ENCODE data around the gene PSMC1. TPM values are rescaled to one million over a fixed set of nuclear protein-coding genes. Genes with fewer than 3 reads are reported as not detected.
"Not testable (repeated sequence)": the region's sequence is repeated elsewhere in the genome, so short reads cannot be mapped to it uniquely, and the experiment has no call there.

PSMC1 gene
- total RNA-seq (146 TPM), polyA plus RNA-seq (ENCODE audit: insufficient read depth in 1 of 8, insufficient read length in 8 of 8, low replicate concordance in 1 of 8) (100 to 1,000 TPM in 7 of 8 donors, 10 to 100 TPM in 1; 88.5 to 112 (median 106) TPM)
- long read RNA-seq, donor 1, full-length matches to known transcripts = 20 of 26 reads
- long read RNA-seq, donor 1, partial matches to known transcripts = 6 of 26 reads
- long read RNA-seq, donor 1, other reads (novel, unspliced or antisense) = 0 of 26 reads
- long read RNA-seq, donor 2, full-length matches to known transcripts = 4 of 4 reads
- long read RNA-seq, donor 2, partial matches to known transcripts = 0 of 4 reads
- long read RNA-seq, donor 2, other reads (novel, unspliced or antisense) = 0 of 4 reads
- long read RNA-seq, donor 3, full-length matches to known transcripts = 46 of 67 reads
- long read RNA-seq, donor 3, partial matches to known transcripts = 21 of 67 reads
- long read RNA-seq, donor 3, other reads (novel, unspliced or antisense) = 0 of 67 reads
- long read RNA-seq, donor 4, full-length matches to known transcripts = 15 of 20 reads
- long read RNA-seq, donor 4, partial matches to known transcripts = 5 of 20 reads
- long read RNA-seq, donor 4, other reads (novel, unspliced or antisense) = 0 of 20 reads
- long read RNA-seq, donor 5, full-length matches to known transcripts = 63 of 119 reads
- long read RNA-seq, donor 5, partial matches to known transcripts = 56 of 119 reads
- long read RNA-seq, donor 5, other reads (novel, unspliced or antisense) = 0 of 119 reads
- long read RNA-seq, donor 6, full-length matches to known transcripts = 56 of 100 reads
- long read RNA-seq, donor 6, partial matches to known transcripts = 44 of 100 reads
- long read RNA-seq, donor 6, other reads (novel, unspliced or antisense) = 0 of 100 reads
- long read RNA-seq, donor 7, full-length matches to known transcripts = 33 of 70 reads
- long read RNA-seq, donor 7, partial matches to known transcripts = 24 of 70 reads
- long read RNA-seq, donor 7, other reads (novel, unspliced or antisense) = 13 of 70 reads
- long read RNA-seq, donor 8, full-length matches to known transcripts = 39 of 53 reads
- long read RNA-seq, donor 8, partial matches to known transcripts = 14 of 53 reads
- long read RNA-seq, donor 8, other reads (novel, unspliced or antisense) = 0 of 53 reads
- long read RNA-seq, donor 9, full-length matches to known transcripts = 22 of 53 reads
- long read RNA-seq, donor 9, partial matches to known transcripts = 31 of 53 reads
- long read RNA-seq, donor 9, other reads (novel, unspliced or antisense) = 0 of 53 reads
- long read RNA-seq, donor 10, full-length matches to known transcripts = 43 of 70 reads
- long read RNA-seq, donor 10, partial matches to known transcripts = 27 of 70 reads
- long read RNA-seq, donor 10, other reads (novel, unspliced or antisense) = 0 of 70 reads
- long read RNA-seq, donor 11, full-length matches to known transcripts = 33 of 56 reads
- long read RNA-seq, donor 11, partial matches to known transcripts = 23 of 56 reads
- long read RNA-seq, donor 11, other reads (novel, unspliced or antisense) = 0 of 56 reads

DNA sequence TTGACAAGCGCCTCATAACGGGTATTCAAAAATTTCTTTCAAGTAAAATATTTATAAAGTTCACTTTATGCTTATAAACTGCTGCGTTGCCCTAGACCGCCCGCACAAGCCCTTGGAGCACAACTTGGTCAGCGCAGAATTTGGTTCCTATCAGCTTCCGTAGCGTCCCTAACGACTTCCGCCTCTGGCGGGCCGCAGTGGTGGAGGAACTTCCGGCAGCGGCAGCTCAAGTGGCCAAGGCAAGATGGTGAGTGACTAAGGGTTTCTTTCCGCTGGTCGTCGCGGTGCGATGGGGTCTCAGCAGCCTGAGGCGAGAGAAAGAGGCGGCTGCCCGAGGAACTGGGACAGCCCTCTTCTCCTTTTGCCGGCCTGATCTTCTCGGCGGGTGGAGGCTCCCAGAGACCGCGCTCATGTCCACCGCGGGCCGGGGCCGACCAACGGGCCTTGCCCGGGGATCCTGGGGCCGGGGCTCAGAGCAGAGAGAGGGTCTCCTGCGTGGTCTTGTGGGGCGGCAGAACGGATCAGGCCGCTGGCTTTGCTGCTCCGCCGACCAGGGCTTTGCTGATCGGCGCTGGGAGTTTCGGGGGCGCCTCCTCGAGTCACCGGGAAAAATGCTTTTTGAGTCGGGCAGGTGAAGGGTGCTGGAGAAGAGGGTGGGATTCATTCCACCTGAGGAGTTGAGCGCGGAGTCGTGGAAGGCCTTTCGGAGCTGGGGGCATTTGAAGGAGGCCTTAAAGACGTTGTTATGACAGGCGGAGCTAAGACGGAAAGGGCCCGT lies at the start of gene PSMC1:
Gene PSMC1, plus strand, starts transcription at position 200 of the 778 bp plus-strand sequence. Its CDS starts 45 bp downstream, at position 245.
- H3K9me3 ChIP-seq (replicated peaks; ENCODE audit: control insufficient read depth, low read depth, low read length) = no peaks in the 10 kb centered on the region
- peak; percentile 98 for DNase-seq
- H3K36me3 ChIP-seq (ENCODE audit: control insufficient read depth, insufficient read depth, low read length) = peaks cover 14% of the 10 kb centered on the region
- H3K27me3 ChIP-seq (ENCODE audit: control insufficient read depth, insufficient read depth, low read length) = peaks cover 9% of the 10 kb centered on the region
- peaks cover 8% of the 10 kb centered on the region for H3K4me1 ChIP-seq (ENCODE audit: control insufficient read depth, insufficient read depth, low read length)
- WGBS (ENCODE audit: insufficient coverage) = under 1% methylated on average over 48 of the region's 55 CpGs
- peak within 1 kb of the TSS; percentile 70 for H3K27ac ChIP-seq (ENCODE audit: low read length)
- peak within 1 kb of the TSS; percentile 84 for H3K4me3 ChIP-seq (ENCODE audit: low read length)

DNA sequence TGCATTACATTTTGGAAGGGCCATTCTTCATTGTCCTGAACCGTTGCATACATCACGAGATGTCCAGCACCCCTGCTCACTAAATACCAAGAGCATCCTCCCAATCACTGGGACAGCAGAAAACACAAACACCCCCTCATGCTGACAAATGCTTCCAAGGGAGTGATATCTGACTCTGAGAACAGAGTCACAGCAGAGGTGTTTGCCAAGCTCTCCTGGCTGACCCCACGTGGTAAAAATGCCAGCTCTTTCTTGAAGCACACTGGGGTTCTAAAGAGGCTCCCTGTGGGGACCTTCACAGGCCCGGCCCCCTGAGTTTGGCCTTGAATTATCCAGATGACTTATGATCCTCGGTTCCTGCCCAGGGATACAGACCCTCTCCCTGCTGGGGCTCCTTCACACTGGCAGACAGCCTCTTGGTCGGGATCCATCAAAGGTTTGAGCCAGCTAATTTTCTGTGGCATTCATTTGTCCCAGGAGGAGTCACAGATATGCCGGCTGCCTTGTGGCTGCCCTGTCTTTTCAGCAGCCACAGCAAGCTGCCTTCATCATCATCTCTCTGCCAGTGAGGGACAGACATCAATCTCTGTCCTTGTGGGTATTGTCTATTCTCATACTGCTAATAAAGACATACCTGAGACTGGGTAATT lies 43.1 kb upstream of the PSMC1 start:
- H3K9me3 ChIP-seq (replicated peaks; ENCODE audit: control insufficient read depth, low read depth, low read length) = no peaks in the 10 kb centered on the region
- no peak overlapping the region for H3K27ac ChIP-seq (ENCODE audit: low read length)
- no peaks in the 10 kb centered on the region for H3K36me3 ChIP-seq (ENCODE audit: control insufficient read depth, insufficient read depth, low read length)
- H3K4me1 ChIP-seq (ENCODE audit: control insufficient read depth, insufficient read depth, low read length) = no peaks in the 10 kb centered on the region
- DNase-seq = no peak
- no peaks in the 10 kb centered on the region for H3K27me3 ChIP-seq (ENCODE audit: control insufficient read depth, insufficient read depth, low read length)
- 73% methylated on average over 7 of the region's 7 CpGs for WGBS (ENCODE audit: insufficient coverage)
- H3K4me3 ChIP-seq (ENCODE audit: low read length) = no peak overlapping the region

DNA sequence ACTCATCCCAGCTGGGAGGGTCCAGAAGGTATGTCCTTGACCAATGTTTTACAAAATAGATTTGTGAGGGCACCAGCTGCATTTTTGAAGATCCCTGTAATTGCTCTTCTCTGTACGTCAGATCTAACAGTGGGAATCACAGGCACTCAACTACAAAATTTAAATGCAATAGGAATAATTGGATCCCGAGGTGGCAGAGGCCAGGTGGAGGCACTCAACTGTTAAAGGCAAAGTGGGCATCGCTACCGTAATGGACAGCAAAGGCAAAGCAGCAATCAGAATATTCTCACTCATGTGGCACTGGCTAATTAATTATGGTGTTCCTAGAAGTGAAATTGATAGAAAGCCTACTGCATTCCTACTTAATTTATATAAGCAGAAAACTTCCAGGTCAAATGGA lies 27.9 kb upstream of the PSMC1 start:
- no peaks in the 10 kb centered on the region for H3K27me3 ChIP-seq (ENCODE audit: control insufficient read depth, insufficient read depth, low read length)
- H3K4me1 ChIP-seq (ENCODE audit: control insufficient read depth, insufficient read depth, low read length) = no peaks in the 10 kb centered on the region
- WGBS (ENCODE audit: insufficient coverage) = no CpG with 5 or more reads among the region's 4 CpGs
- H3K36me3 ChIP-seq (ENCODE audit: control insufficient read depth, insufficient read depth, low read length) = no peaks in the 10 kb centered on the region
- no peaks in the 10 kb centered on the region for H3K9me3 ChIP-seq (replicated peaks; ENCODE audit: control insufficient read depth, low read depth, low read length)
- H3K4me3 ChIP-seq (ENCODE audit: low read length) = no peak overlapping the region
- DNase-seq = no peak
- H3K27ac ChIP-seq (ENCODE audit: low read length) = no peak overlapping the region

DNA sequence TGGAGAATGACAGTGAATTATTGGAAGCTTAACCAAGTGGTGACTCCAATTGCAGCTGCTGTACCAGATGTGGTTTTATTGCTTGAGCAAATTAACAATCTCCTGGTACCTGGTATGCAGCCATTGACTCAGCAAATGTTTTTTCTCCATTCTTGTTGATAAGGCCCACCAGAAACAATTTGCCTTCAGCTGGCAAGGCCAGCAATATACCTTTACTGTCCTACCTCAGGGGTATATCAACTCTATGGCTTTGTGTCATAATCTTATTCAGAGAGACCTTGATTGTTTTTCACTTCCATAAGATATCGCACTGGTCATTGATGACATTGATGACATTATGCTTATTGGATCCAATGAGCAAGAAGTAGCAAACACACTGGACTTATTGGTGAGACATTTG lies 26.4 kb upstream of the PSMC1 start:
- not testable (repeated sequence) for DNase-seq; H3K36me3 ChIP-seq (ENCODE audit: control insufficient read depth, insufficient read depth, low read length); H3K27ac ChIP-seq (ENCODE audit: low read length); H3K4me1 ChIP-seq (ENCODE audit: control insufficient read depth, insufficient read depth, low read length); H3K4me3 ChIP-seq (ENCODE audit: low read length); H3K27me3 ChIP-seq (ENCODE audit: control insufficient read depth, insufficient read depth, low read length); H3K9me3 ChIP-seq (replicated peaks; ENCODE audit: control insufficient read depth, low read depth, low read length)
- no CpG with 5 or more reads among the region's 1 CpG for WGBS (ENCODE audit: insufficient coverage)

DNA sequence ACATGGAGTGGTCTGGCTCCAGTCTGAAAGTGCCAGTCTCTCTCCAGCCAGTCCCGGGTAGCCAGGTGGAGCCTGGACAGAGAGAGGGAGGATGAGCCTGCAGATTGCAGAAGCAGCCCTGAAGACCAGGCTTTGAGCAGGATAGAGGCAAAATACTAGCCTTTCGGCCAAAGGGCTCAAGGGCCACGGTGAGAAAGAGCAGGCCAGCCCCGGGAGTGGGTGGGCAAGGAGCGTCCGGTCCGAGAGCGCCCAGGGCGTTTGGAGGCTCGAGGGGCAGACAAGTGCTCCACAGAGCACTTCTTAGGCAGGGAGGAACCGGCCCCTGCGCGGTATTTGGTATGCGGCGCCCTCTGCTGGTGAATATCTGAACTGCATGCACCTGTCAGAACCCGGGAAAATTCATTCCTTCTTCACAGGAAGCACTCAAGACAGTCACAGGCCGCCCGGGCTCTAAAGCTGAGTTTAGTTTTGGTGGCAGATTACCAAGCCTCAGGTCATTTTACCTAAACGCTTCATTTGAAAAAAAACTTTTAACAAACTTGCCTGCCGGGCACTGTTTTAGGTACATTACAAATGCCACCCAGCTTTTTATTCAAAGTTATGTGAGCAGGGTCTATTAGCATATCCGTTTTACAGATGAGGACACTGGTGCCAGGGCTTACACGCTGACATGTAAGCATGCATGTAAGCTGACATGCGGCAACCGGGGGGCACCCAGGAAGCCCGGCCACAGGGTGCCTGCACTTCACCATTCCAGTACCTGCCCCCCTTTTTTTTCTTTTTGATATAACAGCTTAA lies 21.0 kb upstream of the PSMC1 start:
- no peaks in the 10 kb centered on the region for H3K4me1 ChIP-seq (ENCODE audit: control insufficient read depth, insufficient read depth, low read length)

DNA sequence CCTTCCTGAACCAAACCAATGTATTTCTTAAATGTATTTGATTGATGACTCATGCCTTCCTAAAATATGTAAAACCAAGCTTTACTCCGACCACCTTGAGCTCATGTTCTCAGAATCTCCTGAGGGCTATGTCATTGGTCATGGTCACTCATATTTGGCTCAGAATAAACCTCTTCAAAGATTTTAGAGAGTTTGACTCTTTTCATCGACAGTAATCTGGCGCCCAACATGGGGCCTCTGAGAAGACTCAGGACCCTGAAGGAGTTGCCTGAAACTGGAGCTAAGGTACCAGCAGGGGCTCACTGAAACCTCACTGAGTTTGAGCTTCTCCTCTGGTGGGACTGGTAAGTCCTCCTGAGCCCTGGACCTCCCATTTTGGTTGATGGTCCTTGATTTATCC lies 17.2 kb upstream of the PSMC1 start:
- no peak for DNase-seq
- H3K36me3 ChIP-seq (ENCODE audit: control insufficient read depth, insufficient read depth, low read length) = no peaks in the 10 kb centered on the region
- no peaks in the 10 kb centered on the region for H3K4me1 ChIP-seq (ENCODE audit: control insufficient read depth, insufficient read depth, low read length)
- peaks cover 34% of the 10 kb centered on the region for H3K9me3 ChIP-seq (replicated peaks; ENCODE audit: control insufficient read depth, low read depth, low read length)
- 83% methylated on average over 3 of the region's 3 CpGs for WGBS (ENCODE audit: insufficient coverage)
- H3K4me3 ChIP-seq (ENCODE audit: low read length) = no peak overlapping the region
- no peak overlapping the region for H3K27ac ChIP-seq (ENCODE audit: low read length)
- peaks cover 6% of the 10 kb centered on the region for H3K27me3 ChIP-seq (ENCODE audit: control insufficient read depth, insufficient read depth, low read length)

More for the DNA sequence above, 21.0 kb upstream of the PSMC1 start:
- peaks cover 28% of the 10 kb centered on the region for H3K9me3 ChIP-seq (replicated peaks; ENCODE audit: control insufficient read depth, low read depth, low read length)
- peak; percentile 34 for DNase-seq
- 13% methylated on average over 15 of the region's 25 CpGs for WGBS (ENCODE audit: insufficient coverage)
- H3K4me3 ChIP-seq (ENCODE audit: low read length) = no peak overlapping the region
- peaks cover 6% of the 10 kb centered on the region for H3K27me3 ChIP-seq (ENCODE audit: control insufficient read depth, insufficient read depth, low read length)
- no peak overlapping the region for H3K27ac ChIP-seq (ENCODE audit: low read length)
- H3K36me3 ChIP-seq (ENCODE audit: control insufficient read depth, insufficient read depth, low read length) = no peaks in the 10 kb centered on the region

DNA sequence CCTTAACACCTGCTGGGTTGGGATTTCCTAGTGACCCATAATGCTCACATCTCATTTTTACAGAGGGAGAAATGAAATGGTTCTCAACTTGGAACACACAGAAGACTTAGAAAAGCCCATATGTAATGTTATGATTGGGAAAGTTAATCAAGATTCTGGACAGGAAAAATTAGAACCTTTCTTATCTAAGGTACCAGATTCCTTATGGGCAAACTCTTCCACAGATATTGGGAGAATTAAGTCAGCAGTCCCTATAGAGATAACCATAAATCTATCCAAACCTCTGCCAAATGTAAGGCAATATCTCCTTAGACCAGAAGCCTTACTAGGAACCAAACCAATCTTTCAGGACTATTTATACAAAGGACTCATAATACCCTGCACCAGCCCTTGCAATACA lies 13.9 kb upstream of the PSMC1 start:
- no peaks in the 10 kb centered on the region for H3K36me3 ChIP-seq (ENCODE audit: control insufficient read depth, insufficient read depth, low read length)
- H3K4me1 ChIP-seq (ENCODE audit: control insufficient read depth, insufficient read depth, low read length) = no peaks in the 10 kb centered on the region
- no peak overlapping the region for H3K4me3 ChIP-seq (ENCODE audit: low read length)
- H3K27ac ChIP-seq (ENCODE audit: low read length) = no peak overlapping the region
- H3K9me3 ChIP-seq (replicated peaks; ENCODE audit: control insufficient read depth, low read depth, low read length) = peaks cover 34% of the 10 kb centered on the region
- no peak for DNase-seq
- no peaks in the 10 kb centered on the region for H3K27me3 ChIP-seq (ENCODE audit: control insufficient read depth, insufficient read depth, low read length)

DNA sequence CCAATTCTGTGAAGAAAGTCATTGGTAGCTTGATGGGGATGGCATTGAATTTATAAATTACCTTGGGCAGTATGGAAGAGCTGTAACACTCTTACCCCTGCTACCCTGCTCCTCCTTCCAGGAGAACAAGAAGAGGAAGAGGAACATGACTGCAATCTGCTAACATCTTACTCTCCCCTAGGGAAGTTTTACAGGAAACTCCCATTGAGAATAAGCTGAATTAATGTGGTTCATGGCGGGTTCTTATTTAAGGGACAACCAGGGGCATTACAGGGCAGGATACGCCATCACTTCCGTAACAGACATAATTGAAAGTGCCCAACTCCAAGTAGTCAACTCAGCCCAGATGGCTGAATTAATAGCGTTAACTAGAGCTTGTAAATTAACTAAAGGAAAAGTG lies 9.4 kb upstream of the PSMC1 start:
- Histone ChIP-seq H3K27me3 (ENCODE audit: control insufficient read depth, insufficient read depth, low read length) (peaks cover 2% of the 10 kb centered on the region), H3K9me3 (replicated peaks; ENCODE audit: control insufficient read depth, low read depth, low read length) (no peaks in the 10 kb centered on the region), H3K4me3 (ENCODE audit: low read length) (no peak overlapping the region), H3K4me1 (ENCODE audit: control insufficient read depth, insufficient read depth, low read length) (no peaks in the 10 kb centered on the region), H3K27ac (ENCODE audit: low read length) (no peak overlapping the region), H3K36me3 (ENCODE audit: control insufficient read depth, insufficient read depth, low read length) (no peaks in the 10 kb centered on the region)
- WGBS (ENCODE audit: insufficient coverage) = no CpG with 5 or more reads among the region's 4 CpGs
- no peak for DNase-seq
